ENCODE data around the gene EDDM13.
"Not testable (repeated sequence)": the region's sequence is repeated elsewhere in the genome, so short reads cannot be mapped to it uniquely, and the experiment has no call there.

Gene EDDM13

GRCh38 chr19:56295531-56296455 lies 23.2 kb downstream of the EDDM13 start:
- DNase-seq (ENCODE audit: low read depth in 2 of 2), result no peak

GRCh38 chr19:56297010-56297409 lies 24.5 kb downstream of the EDDM13 start:
- DNase-seq (ENCODE audit: low read depth in 2 of 2), result no peak

GRCh38 chr19:56299688-56300087 lies 27.1 kb downstream of the EDDM13 start:
- DNase-seq (ENCODE audit: low read depth in 2 of 2), result no peak

- DNase-seq (ENCODE audit: low read depth in 2 of 2), result no peak
Measured at GRCh38 chr19:56301155-56301554, 28.6 kb downstream of the EDDM13 start.

GRCh38 chr19:56301886-56302620 lies 29.5 kb downstream of the EDDM13 start:
- DNase-seq (ENCODE audit: low read depth in 2 of 2), result no peak

- no peak for DNase-seq (ENCODE audit: low read depth in 2 of 2)
Measured at GRCh38 chr19:56304243-56304642, 31.7 kb downstream of the EDDM13 start.

- no peak for DNase-seq (ENCODE audit: low read depth in 2 of 2)
Measured at GRCh38 chr19:56306016-56306415, 33.5 kb downstream of the EDDM13 start.

GRCh38 chr19:56307062-56307461 lies 34.5 kb downstream of the EDDM13 start:
- not testable (repeated sequence) for DNase-seq (ENCODE audit: low read depth in 2 of 2)

- DNase-seq (ENCODE audit: low read depth in 2 of 2), result no peak
Measured at GRCh38 chr19:56308792-56309191, 36.2 kb downstream of the EDDM13 start.

GRCh38 chr19:56309511-56310185 lies 37.1 kb downstream of the EDDM13 start:
- DNase-seq (ENCODE audit: low read depth in 2 of 2), result no peak

- DNase-seq (ENCODE audit: low read depth in 2 of 2), result no peak
Measured at GRCh38 chr19:56310462-56310861, 37.9 kb downstream of the EDDM13 start.

GRCh38 chr19:56312342-56312741 lies 39.8 kb downstream of the EDDM13 start:
- DNase-seq (ENCODE audit: low read depth in 2 of 2), result no peak

GRCh38 chr19:56312787-56313657 lies 40.5 kb downstream of the EDDM13 start:
- no peak for DNase-seq (ENCODE audit: low read depth in 2 of 2)

- no peak for DNase-seq (ENCODE audit: low read depth in 2 of 2)
Measured at GRCh38 chr19:56314018-56314380, 41.5 kb downstream of the EDDM13 start.

- DNase-seq (ENCODE audit: low read depth in 2 of 2), result peak; percentile 95 to 98
Measured at GRCh38 chr19:56314381-56315076, 42.0 kb downstream of the EDDM13 start, which contains the start of gene ZSCAN5A. ZSCAN5A (minus strand) TSS chr19:56314839; CDS start chr19:56225046, 89,793 bp downstream.

- peak; percentile 81 to 83 for DNase-seq (ENCODE audit: low read depth in 2 of 2)
Measured at GRCh38 chr19:56315077-56315828, 42.7 kb downstream of the EDDM13 start.

GRCh38 chr19:56316728-56317127 lies 44.2 kb downstream of the EDDM13 start:
- DNase-seq (ENCODE audit: low read depth in 2 of 2), result no peak

- no peak for DNase-seq (ENCODE audit: low read depth in 2 of 2)
Measured at GRCh38 chr19:56317749-56318148, 45.2 kb downstream of the EDDM13 start.

GRCh38 chr19:56319991-56320390 lies 47.4 kb downstream of the EDDM13 start:
- DNase-seq (ENCODE audit: low read depth in 2 of 2), result no peak
